ENCODE measurements around the gene ZNF467.

The ZNF467 gene

GRCh38 chr7:149784251-149784608 lies 10.8 kb upstream of the ZNF467 start:
- TF ChIP-seq CTCF (IDR thresholded peaks at IDR 0.05; ENCODE audit: extremely low read depth, missing control alignments) = no peak
- DNase-seq (ENCODE audit: low spot score) = no peak

- DNase-seq (ENCODE audit: low spot score) = no peak
- TF ChIP-seq CTCF (IDR thresholded peaks at IDR 0.05; ENCODE audit: extremely low read depth, missing control alignments) = no peak
These were observed 10.2 kb upstream of the ZNF467 start for GRCh38 chr7:149783386-149784250.

GRCh38 chr7:149782682-149783345 lies 9.4 kb upstream of the ZNF467 start:
- DNase-seq (ENCODE audit: low spot score) = no peak
- no peak for TF ChIP-seq CTCF (IDR thresholded peaks at IDR 0.05; ENCODE audit: extremely low read depth, missing control alignments)

GRCh38 chr7:149781921-149782320 lies 8.5 kb upstream of the ZNF467 start:
- DNase-seq (ENCODE audit: low spot score) = no peak
- TF ChIP-seq CTCF (IDR thresholded peaks at IDR 0.05; ENCODE audit: extremely low read depth, missing control alignments) = no peak

GRCh38 chr7:149780636-149781419 lies 7.4 kb upstream of the ZNF467 start:
- TF ChIP-seq CTCF (IDR thresholded peaks at IDR 0.05; ENCODE audit: extremely low read depth, missing control alignments) = no peak
- no peak for DNase-seq (ENCODE audit: low spot score)

GRCh38 chr7:149780056-149780455 lies 6.7 kb upstream of the ZNF467 start:
- no peak for DNase-seq (ENCODE audit: low spot score)
- TF ChIP-seq CTCF (IDR thresholded peaks at IDR 0.05; ENCODE audit: extremely low read depth, missing control alignments) = no peak

- no peak for TF ChIP-seq CTCF (IDR thresholded peaks at IDR 0.05; ENCODE audit: extremely low read depth, missing control alignments)
These were observed 6.1 kb upstream of the ZNF467 start for GRCh38 chr7:149779502-149779805.

More at GRCh38 chr7:149779502-149779805, 6.1 kb upstream of the ZNF467 start:
- DNase-seq (ENCODE audit: low spot score) = no peak
